ENCODE results near the gene STN1.

STN1 gene

DNA sequence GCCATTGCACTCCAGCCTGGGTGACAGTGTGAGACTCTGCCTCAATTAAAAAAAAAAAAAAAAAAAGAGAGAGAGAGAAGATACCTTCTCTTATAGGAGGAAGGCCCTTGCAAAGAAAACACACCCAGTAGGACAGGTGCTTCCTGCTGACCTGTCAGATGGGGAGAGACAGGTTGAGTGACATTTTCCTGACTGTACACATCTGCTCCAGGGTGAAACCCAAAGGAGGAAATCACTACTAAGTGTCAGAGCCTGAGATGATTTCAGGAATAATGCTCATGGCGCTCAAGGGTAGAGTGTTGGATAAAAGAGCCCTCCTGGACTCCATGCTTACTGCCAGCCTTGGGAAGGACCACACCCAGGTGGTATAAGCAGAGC is 1.7 kb upstream of the STN1 start:
- CTCF ChIA-PET = no interaction called here
- no peak for DNase-seq (ENCODE audit: extremely low spot score)
- POLR2A ChIA-PET = no interaction called here
- TF ChIP-seq CTCF (IDR thresholded peaks at IDR 0.05; ENCODE audit: control extremely low read depth, extremely low read depth, low read depth, missing control alignments) = no peak

GRCh38 chr10:103917302-103918052 is 507 bp downstream of the STN1 start:
- no peak for TF ChIP-seq CTCF (IDR thresholded peaks at IDR 0.05; ENCODE audit: control extremely low read depth, extremely low read depth, low read depth, missing control alignments)
- peak; percentile 22 for DNase-seq (ENCODE audit: extremely low spot score)
- ChIA-PET POLR2A (interaction anchor here (0.6 kb wide), 1 partner anchor 46 kb away, joined by 4 read pairs; no protein-coding TSS in a partner anchor), CTCF (interaction anchor here (1.1 to 2.0 kb wide), 2 partner anchors 11 to 203 kb away, joined by 3 to 6 read pairs; no protein-coding TSS in a partner anchor)

DNA sequence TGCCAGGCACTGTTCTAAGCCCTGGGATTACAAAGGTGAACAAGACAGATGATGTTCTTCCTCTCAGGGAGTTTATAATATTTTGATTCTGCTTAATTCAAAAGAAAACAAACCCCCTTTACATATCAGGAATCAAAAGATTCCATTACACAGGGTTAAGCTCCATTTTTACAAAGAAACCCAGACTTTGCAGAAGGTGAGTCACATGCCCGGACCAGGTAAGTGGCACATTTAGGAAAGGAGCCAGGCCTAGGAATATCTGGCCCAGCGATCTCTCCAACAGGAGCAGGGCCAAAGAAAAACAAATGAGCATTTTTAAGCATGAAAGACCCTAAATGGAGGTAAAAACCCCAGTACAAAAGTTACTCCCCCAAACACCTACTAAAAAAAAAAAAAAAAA is 1.1 kb downstream of the STN1 start:
- CTCF ChIA-PET = interaction anchor here (1.1 to 2.0 kb wide), 3 partner anchors 12 to 204 kb away, joined by 3 to 6 read pairs (median 3); no protein-coding TSS in a partner anchor
- no peak for DNase-seq (ENCODE audit: extremely low spot score)
- no peak for TF ChIP-seq CTCF (IDR thresholded peaks at IDR 0.05; ENCODE audit: control extremely low read depth, extremely low read depth, low read depth, missing control alignments)
- POLR2A ChIA-PET = interaction anchor here (0.6 kb wide), 1 partner anchor 46 kb away, joined by 4 read pairs; no protein-coding TSS in a partner anchor

DNA sequence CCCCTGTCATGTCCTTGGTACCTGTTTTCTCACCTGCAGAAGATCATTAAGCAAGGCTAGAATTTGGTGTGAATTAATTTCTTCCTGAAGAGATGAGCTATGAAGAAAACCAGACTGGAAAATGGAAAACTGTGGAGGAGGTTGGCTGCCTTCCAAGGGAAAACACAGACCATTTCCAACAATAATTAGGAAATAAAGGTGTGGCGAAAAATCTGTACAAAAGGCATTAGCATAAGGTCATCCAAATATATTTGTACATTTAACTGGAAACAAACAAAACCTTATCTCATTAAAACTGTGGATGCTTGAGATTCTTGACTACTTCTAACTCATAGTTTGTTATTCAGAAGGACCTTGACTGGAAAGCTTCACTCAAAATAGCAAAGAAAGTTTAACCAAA is 1.7 kb downstream of the STN1 start:
- POLR2A ChIA-PET = no interaction called here
- CTCF ChIA-PET = interaction anchor here (1.4 to 2.0 kb wide), 2 partner anchors 33 to 205 kb away, joined by 3 to 6 read pairs; no protein-coding TSS in a partner anchor
- TF ChIP-seq CTCF (IDR thresholded peaks at IDR 0.05; ENCODE audit: control extremely low read depth, extremely low read depth, low read depth, missing control alignments) = no peak
- no peak for DNase-seq (ENCODE audit: extremely low spot score)

- POLR2A ChIA-PET = no interaction called here
- CTCF ChIA-PET = interaction anchor here (1.4 to 2.0 kb wide), 2 partner anchors 34 to 205 kb away, joined by 3 to 6 read pairs; no protein-coding TSS in a partner anchor
- DNase-seq (ENCODE audit: extremely low spot score) = peak; percentile 17
- no peak for TF ChIP-seq CTCF (IDR thresholded peaks at IDR 0.05; ENCODE audit: control extremely low read depth, extremely low read depth, low read depth, missing control alignments)
Observed at GRCh38 chr10:103915796-103916195, 2.2 kb downstream of the STN1 start.

DNA sequence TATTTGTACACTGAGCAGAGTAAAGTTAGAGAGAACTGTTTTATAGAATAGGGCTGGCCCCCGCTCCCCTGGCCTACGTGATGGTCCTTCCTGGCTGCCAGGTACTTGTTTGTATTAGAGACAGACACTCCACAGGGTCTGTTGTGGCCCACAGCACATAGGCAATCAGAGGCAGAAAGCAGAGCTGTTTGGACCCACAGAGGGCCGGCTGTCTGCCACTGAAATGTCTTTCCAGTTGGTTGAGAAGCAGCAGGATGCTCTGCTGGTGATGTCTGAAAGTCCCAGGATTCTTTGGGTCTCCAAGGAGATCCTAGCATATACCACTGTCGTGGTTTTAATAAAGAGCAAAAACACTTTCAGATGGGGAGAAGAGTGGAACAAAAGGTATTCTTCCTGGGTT is 5.2 kb downstream of the STN1 start:
- no peak for DNase-seq (ENCODE audit: extremely low spot score)
- ChIA-PET CTCF (interaction anchor here (1.1 kb wide), 1 partner anchor 25 kb away, joined by 3 read pairs; no protein-coding TSS in a partner anchor), POLR2A (no interaction called here)
- TF ChIP-seq CTCF (IDR thresholded peaks at IDR 0.05; ENCODE audit: control extremely low read depth, extremely low read depth, low read depth, missing control alignments) = no peak
